NCI-H128 (cell line): ENCODE results near the gene GET4.

Experiments used
- DNase-seq: peaks from one replicate; lab custom pipeline; 2025; ENCODE audit not compliant: unreplicated experiment; lab: John Stamatoyannopoulos, UW

GET4 gene

GRCh38 chr7:885893-886625 lies 9.7 kb downstream of the GET4 start:
- DNase-seq = no peak

GRCh38 chr7:886626-887487 lies 10.5 kb downstream of the GET4 start:
- no peak for DNase-seq

DNA sequence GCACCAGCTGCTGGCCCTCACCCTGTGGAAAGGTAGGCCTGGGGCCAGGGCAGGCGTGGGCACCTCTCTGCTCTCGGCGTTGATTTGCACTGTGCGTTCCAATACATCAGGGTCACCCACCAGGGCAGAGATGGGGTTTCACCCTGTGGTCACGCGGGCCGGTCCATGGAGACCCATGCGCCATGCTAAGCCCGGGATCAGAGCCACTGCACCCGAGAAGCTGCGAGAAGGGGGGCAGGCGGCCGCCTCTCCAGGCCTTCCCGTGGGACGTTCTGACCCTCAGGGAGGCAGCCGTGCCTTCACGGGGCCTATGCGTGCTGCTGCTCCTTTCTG lies 11.1 kb downstream of the GET4 start:
- DNase-seq = no peak

GRCh38 chr7:888081-889024 lies 12.0 kb downstream of the GET4 start:
- no peak for DNase-seq

- no peak for DNase-seq
Measured at GRCh38 chr7:889025-889390, 12.7 kb downstream of the GET4 start.

GRCh38 chr7:889391-889790 lies 13.0 kb downstream of the GET4 start:
- no peak for DNase-seq

DNA sequence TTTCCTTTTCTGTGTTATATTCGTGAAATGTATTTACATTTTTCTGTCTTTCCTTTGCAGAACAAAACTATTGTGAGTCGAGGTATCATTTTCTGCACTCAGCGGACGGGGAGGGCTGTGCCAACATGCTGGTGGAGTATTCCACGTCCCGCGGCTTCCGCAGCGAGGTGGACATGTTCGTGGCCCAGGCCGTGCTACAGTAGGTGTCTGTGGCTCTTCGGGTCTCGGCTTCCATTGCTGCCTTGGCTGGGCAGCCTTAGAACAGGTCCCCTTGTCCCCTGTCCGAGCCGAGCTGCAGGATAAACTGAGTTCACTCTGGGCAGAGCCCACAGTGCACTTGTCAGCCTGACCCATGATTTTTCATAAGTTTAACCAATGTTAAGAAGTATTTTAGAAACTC lies 14.5 kb downstream of the GET4 start:
- DNase-seq = no peak

DNA sequence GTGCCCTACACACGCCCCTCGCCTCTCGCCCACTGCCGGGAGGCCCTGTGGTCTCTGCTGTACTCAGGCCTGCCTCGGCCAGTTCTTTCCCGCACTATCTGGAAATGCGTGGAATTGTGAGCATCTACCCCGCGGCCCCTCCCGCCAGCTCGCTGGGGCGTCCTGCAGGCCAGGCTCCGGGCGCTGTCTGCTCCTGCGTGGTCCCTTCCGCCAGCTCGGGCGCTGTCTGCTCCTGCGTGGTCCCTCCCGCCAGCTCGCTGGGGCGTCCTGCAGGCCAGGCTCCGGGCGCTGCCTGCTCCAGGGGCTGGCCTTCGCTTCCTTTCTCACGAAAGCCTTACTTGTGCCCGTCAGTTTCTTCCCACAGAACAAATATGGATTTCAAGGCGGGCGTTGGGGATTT lies 14.9 kb downstream of the GET4 start:
- DNase-seq = no peak

DNA sequence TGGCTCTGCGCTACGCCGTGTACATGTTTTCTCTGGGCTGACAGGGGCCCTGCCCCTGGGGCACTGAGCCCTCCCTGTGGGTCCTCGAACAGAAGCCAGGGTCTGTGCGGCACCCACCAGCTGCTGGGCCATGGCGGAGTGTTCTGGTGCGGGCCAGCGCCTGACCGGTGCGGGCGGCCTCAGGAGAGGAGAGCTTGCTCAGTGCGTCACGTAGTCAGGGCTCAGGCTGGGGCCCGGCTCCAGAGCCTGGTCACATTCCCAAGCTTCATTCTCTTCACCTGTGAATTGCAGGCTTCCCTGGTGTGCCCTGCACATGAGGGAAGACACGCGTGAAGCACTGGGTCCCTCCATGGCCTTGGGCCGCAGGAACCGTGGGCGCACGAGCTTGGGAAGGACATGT lies 15.5 kb downstream of the GET4 start:
- DNase-seq = no peak

DNA sequence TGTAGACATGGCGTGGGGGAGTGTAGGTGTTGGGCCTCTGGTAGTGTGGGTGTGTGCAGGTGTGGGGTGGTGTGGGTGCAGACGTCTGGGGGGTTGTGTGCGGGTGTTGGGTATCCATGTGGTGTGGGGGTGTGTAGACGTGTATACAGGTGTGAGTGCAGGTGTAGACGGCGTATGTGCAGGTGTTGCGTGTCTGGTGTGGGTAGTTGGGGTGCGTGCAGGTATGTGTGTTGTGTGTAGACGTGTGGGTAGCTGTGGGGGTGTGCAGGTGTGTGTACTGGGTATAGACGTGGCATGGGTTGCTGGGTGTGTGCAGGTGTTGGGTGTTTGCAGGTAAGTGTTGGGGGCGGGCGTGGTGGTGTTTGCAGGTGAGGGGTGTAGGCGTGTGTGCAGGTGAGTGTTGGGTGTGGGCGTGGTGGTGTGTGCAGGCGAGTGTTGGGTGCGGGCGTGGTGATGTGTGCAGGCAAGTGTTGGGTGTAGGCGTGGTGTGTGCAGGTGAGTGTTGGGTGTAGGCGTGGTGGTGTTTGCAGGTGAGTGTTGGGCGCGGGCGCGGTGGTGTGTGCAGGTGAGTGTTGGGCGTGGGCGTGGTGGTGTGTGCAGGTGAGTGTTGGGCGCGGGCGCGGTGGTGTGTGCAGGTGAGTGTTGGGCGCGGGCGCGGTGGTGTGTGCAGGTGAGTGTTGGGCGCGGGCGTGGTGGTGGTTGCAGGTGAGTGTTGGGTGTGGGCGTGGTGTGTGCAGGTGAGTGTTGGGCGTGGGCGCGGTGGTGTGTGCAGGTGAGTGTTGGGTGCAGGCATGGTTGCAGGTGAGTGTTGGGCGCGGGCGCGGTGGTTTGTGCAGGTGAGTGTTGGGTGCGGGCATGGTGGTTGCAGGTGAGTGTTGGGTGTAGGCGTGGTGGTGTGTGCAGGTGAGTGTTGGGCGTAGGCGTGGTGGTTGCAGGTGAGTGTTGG lies 16.6 kb downstream of the GET4 start:
- DNase-seq = no peak

DNA sequence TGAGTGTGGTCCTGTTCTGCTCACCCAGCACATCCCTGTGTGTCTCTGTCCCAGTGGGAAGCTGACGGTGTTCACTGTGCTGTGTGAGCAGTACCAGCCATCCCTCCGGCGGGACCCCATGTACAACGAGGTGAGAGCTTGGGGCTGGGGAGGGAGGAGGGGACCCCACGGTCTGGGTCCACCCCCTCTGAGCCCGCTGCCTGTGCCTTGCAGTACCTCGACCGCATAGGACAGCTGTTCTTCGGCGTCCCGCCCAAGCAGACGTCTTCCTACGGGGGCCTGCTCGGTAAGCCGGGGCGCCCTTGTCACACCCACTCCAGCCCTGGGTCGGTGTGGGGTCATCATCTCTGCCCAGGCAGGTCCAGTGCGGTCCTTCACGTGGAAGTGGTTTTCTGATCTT lies 17.3 kb downstream of the GET4 start:
- no peak for DNase-seq

DNA sequence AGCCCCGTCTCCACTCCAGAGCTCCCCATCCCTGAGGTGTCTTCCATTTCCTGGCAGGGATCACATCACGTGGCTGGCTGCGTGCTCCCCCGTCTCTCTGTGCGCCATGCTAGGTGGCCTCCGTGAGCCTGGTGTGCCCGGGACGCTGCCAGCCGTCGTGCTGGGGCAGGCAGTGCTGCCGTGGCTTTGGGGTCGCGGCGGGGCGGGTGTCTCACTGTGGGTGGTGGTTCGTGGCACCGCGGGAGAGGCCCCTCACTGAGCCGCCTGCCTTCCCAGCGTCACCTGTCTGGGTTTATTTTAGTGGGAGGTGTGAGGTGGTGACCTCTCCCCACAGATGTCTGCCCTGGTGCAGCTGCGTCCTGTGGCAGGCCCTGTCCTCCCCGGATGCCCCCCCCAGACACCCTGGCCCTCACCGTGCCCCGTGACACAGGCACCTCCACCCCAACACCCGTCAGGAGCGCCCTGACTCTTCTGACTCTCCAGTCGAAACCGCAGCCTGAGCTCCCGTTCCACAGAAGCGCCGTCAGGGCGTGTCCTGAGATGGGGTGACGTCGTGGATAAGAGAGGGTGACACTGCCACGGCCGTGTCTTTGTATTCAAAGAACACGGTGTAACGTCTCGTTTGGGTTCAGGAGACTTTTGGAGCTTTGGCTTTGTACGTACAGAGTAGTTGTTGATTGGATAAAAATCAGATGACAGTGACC lies 18.0 kb downstream of the GET4 start:
- DNase-seq = no peak

DNA sequence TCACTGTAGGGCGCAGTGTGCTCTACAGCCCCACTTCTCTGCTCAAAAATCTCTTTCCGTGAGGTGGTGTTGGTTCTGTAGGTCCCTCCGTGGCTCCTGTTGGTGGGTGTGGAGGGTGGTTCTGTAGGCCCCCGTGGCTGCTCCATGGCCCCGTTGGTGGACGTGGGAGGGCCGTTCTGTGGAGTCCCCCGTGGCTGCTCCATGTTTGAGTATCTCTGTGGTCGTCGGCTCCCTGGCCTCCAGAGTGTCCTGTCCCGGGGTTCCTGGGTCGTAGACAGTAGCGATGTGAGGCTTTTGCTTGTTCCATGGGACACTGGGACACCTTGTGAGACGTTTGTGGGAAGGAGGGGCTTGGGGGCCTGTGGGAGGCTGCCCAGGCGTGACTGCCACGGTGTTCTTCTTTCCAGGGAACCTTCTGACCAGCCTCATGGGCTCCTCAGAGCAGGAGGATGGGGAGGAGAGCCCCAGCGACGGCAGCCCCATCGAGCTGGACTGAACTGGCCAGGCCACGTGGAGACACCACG lies 18.6 kb downstream of the GET4 start:
- no peak for DNase-seq

GRCh38 chr7:895451-896052 lies 19.2 kb downstream of the GET4 start:
- no peak for DNase-seq

GRCh38 chr7:896346-897075 lies 20.2 kb downstream of the GET4 start:
- no peak for DNase-seq

GRCh38 chr7:897086-897485 lies 20.7 kb downstream of the GET4 start:
- no peak for DNase-seq

DNA sequence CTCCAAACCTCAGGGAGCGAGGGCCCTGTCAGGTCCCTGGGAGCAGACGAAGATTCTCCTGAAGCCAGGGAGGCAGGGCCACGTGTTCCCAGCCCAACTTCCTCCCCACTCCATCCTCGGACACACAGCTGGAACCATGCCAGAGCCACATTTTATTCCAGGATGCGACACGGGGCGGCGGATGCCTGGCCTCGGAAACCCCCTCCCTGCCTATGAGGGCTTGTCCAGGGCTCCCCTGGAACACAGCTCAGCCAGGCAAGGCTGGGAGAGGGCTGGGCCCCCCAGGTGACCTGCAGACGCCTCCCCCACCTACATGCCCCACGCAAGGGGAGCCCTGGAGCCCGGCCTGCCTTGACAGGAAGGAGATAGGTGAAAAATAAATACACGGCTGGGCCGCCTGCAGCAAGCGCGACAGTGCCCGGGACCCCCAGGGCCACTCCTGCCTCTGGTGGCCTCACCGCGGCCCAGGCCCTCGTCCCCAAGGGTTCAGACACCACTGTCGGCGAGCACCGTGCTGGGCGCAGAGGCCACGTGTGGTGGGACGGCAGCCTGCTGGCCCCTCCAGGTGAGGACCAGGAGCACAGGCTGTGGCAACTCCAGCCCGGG lies 21.5 kb downstream of the GET4 start:
- no peak for DNase-seq

DNA sequence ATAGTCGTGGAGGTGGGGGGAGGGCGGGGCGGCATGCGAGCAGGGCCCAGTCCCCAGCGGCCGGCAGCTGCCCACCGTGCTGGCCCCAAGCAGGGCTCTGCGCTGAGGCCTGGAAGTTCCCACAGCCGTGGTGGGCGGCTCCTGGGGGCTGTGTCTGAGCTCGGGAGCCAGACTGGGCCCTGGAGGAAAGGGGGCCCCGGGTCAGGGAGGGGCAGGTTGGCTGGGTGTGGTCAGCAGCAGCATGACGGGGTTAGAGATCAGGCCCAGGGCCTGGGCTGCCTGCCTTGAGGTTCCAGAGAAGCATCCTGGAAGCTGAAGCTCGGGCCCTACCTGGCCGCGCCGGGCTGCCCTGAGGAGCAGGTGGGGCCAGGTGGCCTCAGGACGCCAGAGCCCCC lies 22.1 kb downstream of the GET4 start:
- DNase-seq = no peak
